Gastrocnemius medialis (tissue), 4 donors: ENCODE data around the gene PILRB. TPM values are rescaled to one million over a fixed set of nuclear protein-coding genes. Genes with fewer than 3 reads are reported as not detected.

ENCODE experiments used
- ATAC-seq, 2 donors: fragments of 150-250 bp; one replicate each; pipeline ENCODE4 v1.9.1; 2016
- DNase-seq, 2 donors: peaks; one replicate each; pipeline ENCODE4 v3.0.0-alpha.2; 2019
- H3K27ac ChIP-seq, 4 donors: fragments of 200-600 bp; sonication (generic); 1 replicate in 1 of 4; 2 replicates in 3 of 4; pipeline ENCODE4 v1.5.1; 2016 to 2018; ENCODE audit warnings: mild to moderate bottlenecking in 2 of 4, moderate library complexity in 1 of 4
- H3K27me3 ChIP-seq, 3 donors: fragments of 200-600 bp; sonication (generic) in 2 of 3; 1 replicate in 1 of 3; 2 replicates in 2 of 3; pipeline versions ENCODE4 v1.5.1 to v1.6.0; 2016 to 2019; ENCODE audit warnings: mild to moderate bottlenecking in 1 of 3, moderate library complexity in 1 of 3
- H3K36me3 ChIP-seq, 2 donors: fragments of 200-600 bp; sonication (generic) in 1 of 2; one replicate each; pipeline ENCODE4 v1.5.1; 2017 to 2018
- H3K4me1 ChIP-seq, 2 donors: fragments of 200-600 bp; sonication (generic) in 1 of 2; one replicate each; pipeline ENCODE4 v1.5.1; 2016 to 2017; ENCODE audit warnings: mild to moderate bottlenecking in 2 of 2
- H3K4me3 ChIP-seq, 4 donors: fragments of 200-600 bp; sonication (generic) in 3 of 4; 1 replicate in 1 of 4; 2 replicates in 3 of 4; pipeline ENCODE4 v1.5.1; 2016 to 2019; ENCODE audit warnings: mild to moderate bottlenecking in 2 of 4
- H3K9me3 ChIP-seq, 3 donors: fragments of 200-600 bp; sonication (generic) in 2 of 3; 1 replicate in 1 of 3; 2 replicates in 2 of 3; pipeline ENCODE4 v1.5.1; 2016 to 2019
- POLR2A ChIP-seq, 2 donors: fragments of 450-650 bp; IDR thresholded peaks; one replicate each; pipeline ENCODE4 v1.6.1; 2017; ENCODE audit warnings: antibody characterized with exemption in 2 of 2, mild to moderate bottlenecking in 2 of 2, moderate library complexity in 2 of 2
- in situ Hi-C, 4 donors: fragments of 200-750 bp; cut with MboI; loops; one replicate each; pipeline versions ENCODE4 v1.15.0 to v1.8.0; 2017; ENCODE audit warnings: low sequenced_read_pairs in 4 of 4
- intact Hi-C: fragments of 100-400 bp; cut with DNase I; formaldehyde crosslinking; loops from one replicate; pipeline ENCODE4 v1.15.1; 2023; ENCODE audit warnings: low total_unique reads
- total RNA-seq, 4 donors: library from RNA; depleted of rRNA; stranded (reverse); fragments of >200 nt; gene quantifications; one replicate each; pipeline versions ENCODE4 v1.1.0 to v1.2.3, GENCODE V29; 2016
- TF ChIP-seq, protein P1 (sequence below), 5 experiments: fragments of 450-650 bp in 3 of 5; fragments of 200-600 bp in 2 of 5; sonication (generic) in 2 of 5; IDR thresholded peaks in 4 of 5; conservative IDR thresholded peaks in 1 of 5; 1 replicate in 4 of 5; 2 replicates in 1 of 5; pipeline ENCODE4 v1.5.1; 2016 to 2019; ENCODE audit warnings: antibody characterized with exemption in 5 of 5, mild to moderate bottlenecking in 3 of 5, moderate library complexity in 3 of 5

Gene PILRB
- total RNA-seq, 4 donors from 2014 or later, result 11.8 to 32.4 (median 20.8) TPM

DNA sequence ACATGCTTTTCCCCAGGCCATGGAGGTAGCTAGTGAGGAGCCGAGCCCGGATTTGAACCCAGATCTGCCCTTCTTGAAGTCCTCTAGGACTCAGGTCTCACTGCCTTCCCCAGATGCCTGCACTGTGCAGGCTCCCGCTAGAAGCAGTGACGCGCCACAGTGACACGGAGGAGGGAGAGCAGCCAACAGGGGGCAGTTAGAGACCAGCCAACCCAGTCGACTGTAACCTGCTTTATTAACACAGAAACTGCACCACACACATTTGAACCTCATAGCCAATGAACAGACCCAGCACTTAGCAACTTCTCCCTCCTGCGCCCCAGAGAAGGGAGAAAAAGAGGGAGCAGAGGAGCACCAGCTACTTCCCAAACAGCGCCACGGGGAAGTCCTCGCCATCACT, 42.7 kb downstream of the PILRB start:
- in situ Hi-C loops, result no loop called here
- H3K4me1 ChIP-seq, result no peaks in the 10 kb centered on the region
- H3K9me3 ChIP-seq, result no peaks in the 10 kb centered on the region
- H3K36me3 ChIP-seq, result no peaks in the 10 kb centered on the region
- ATAC-seq, result no peak
- TF ChIP-seq, protein P1, sequence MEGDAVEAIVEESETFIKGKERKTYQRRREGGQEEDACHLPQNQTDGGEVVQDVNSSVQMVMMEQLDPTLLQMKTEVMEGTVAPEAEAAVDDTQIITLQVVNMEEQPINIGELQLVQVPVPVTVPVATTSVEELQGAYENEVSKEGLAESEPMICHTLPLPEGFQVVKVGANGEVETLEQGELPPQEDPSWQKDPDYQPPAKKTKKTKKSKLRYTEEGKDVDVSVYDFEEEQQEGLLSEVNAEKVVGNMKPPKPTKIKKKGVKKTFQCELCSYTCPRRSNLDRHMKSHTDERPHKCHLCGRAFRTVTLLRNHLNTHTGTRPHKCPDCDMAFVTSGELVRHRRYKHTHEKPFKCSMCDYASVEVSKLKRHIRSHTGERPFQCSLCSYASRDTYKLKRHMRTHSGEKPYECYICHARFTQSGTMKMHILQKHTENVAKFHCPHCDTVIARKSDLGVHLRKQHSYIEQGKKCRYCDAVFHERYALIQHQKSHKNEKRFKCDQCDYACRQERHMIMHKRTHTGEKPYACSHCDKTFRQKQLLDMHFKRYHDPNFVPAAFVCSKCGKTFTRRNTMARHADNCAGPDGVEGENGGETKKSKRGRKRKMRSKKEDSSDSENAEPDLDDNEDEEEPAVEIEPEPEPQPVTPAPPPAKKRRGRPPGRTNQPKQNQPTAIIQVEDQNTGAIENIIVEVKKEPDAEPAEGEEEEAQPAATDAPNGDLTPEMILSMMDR (IDR thresholded peaks at IDR 0.05 in 4 of 5, conservative IDR thresholded peaks at IDR 0.05 in 1 of 5), result no peak
- no peak for TF ChIP-seq POLR2A (IDR thresholded peaks at IDR 0.05)
- no peaks in the 10 kb centered on the region for H3K27me3 ChIP-seq
- no peak overlapping the region for H3K27ac ChIP-seq
- no peak for DNase-seq
- intact Hi-C loops, result no loop called here
- H3K4me3 ChIP-seq, result no peak overlapping the region

DNA sequence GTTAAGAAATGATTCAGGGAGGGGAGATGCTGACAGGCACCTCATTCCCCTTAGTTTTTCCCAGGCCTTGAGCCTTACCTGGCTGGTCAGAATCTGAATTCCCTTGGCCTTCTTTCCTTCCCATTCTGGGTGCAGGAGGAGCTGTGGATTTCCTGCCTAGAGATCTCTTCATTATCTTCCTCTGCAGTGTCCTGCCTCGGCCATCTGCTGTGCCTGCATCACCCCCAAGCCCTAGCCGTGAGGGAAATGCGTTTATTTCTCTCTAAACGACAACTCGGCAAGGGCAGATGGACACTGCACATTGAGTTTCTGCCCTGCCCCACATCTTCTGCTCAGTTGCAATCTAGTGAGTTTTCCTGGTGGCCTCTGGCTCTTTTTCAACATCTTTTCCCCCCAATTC, 43.9 kb downstream of the PILRB start:
- DNase-seq, result no peak
- Histone ChIP-seq H3K9me3 (no peaks in the 10 kb centered on the region), H3K4me3 (no peak overlapping the region), H3K27ac (no peak overlapping the region), H3K36me3 (no peaks in the 10 kb centered on the region), H3K27me3 (no peaks in the 10 kb centered on the region), H3K4me1 (no peaks in the 10 kb centered on the region)
- no peak for TF ChIP-seq POLR2A (IDR thresholded peaks at IDR 0.05)
- in situ Hi-C loops, result no loop called here
- intact Hi-C loops, result no loop called here
- no peak for ATAC-seq

DNA sequence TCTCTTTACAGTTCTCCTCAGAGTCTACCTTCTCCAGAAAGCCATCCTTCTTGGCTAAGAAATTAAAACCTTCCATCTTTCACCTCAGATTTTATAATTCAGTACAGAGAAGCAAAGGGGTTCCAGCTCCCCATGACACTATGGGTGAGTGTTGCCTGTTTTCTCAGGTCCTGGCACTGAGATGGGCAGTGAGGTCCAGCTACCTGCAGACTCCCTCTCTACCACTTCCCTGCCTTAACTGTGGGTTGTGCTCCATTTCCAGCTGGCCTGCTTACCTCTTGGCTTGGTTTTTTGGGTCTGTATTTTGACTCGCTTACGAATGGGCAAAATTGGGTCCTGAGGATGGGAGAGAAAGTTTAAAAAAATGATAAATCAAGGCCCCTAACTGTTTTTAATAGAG, 44.3 kb downstream of the PILRB start:
- DNase-seq (no peak), ATAC-seq (no peak)
- TF ChIP-seq, protein P1 (IDR thresholded peaks at IDR 0.05 in 4 of 5, conservative IDR thresholded peaks at IDR 0.05 in 1 of 5), result no peak
- TF ChIP-seq POLR2A (IDR thresholded peaks at IDR 0.05), result no peak
- H3K4me3 ChIP-seq, result no peak overlapping the region
- in situ Hi-C loops (no loop called here), intact Hi-C loops (no loop called here)
- H3K36me3 ChIP-seq, result no peaks in the 10 kb centered on the region
- no peak overlapping the region for H3K27ac ChIP-seq
- H3K27me3 ChIP-seq, result no peaks in the 10 kb centered on the region
- no peaks in the 10 kb centered on the region for H3K4me1 ChIP-seq
- no peaks in the 10 kb centered on the region for H3K9me3 ChIP-seq

DNA sequence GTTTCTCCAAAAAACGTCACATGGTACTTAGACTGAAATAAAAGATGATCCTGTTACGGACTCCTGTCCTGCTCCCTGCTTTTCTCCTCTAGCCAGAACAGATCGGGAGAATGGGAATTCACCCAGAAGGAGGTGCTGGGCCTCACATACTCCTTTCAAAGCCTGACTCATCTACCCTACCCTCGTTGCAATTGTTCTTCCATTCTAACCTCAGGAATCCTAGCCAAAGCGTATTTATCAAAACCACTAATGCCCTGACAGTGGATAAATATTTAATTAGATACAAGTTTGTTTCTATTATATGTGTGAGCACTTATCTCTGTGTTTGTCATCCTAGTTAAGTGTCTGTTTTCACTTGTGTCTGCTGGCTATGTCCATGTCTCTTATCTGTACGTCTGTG, 48.9 kb downstream of the PILRB start:
- Histone ChIP-seq H3K9me3 (no peaks in the 10 kb centered on the region), H3K27ac (no peak overlapping the region), H3K36me3 (no peaks in the 10 kb centered on the region), H3K4me1 (no peaks in the 10 kb centered on the region), H3K27me3 (no peaks in the 10 kb centered on the region), H3K4me3 (no peak overlapping the region)
- TF ChIP-seq, protein P1 (IDR thresholded peaks at IDR 0.05 in 4 of 5, conservative IDR thresholded peaks at IDR 0.05 in 1 of 5), result no peak
- TF ChIP-seq POLR2A (IDR thresholded peaks at IDR 0.05), result no peak
- DNase-seq (no peak), ATAC-seq (no peak)
- in situ Hi-C loops, result no loop called here
- intact Hi-C loops, result no loop called here

DNA sequence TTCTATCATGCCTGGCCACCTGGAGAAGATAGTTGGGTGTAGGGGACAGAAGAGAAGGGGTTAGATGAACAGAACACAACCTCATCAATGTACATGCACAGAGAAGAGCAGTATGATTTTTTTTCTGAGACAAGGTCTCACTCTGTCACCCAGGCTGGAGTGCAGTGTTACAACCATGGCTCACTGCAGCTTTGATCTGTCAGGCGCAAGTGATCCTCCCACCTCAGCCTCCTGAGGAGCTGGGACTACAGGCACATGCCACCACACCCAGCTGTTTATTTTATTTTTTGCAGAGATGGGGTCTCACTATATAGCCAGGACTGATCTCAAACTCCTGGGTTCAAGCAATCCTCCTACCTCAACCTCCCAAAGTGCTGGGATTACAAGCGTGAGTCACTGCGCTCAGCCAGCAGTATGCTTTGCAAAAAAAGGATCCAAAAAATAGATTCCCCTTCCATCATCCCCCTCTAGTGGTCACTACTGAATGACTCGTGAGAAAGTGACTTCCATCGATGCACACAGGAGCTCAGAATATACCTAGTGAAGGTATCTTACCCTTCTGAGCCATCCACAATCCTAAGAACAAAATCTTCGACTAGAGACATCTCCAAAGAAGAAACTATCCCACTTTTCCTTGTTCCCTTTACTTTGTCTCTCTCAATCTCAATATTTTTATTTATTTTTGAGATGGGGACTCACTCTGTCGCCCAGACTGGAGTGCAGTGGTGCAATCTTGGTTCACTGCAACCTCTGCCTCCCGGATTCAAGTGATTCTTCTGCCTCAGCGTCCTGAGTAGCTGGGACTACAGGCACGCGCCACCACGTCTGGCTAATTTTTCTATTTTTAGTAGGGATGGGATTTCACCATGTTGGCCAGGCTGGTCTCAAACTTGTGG, 49.6 kb downstream of the PILRB start:
- H3K4me3 ChIP-seq, result no peak overlapping the region
- DNase-seq, result no peak
- in situ Hi-C loops (no loop called here), intact Hi-C loops (no loop called here)
- H3K9me3 ChIP-seq, result no peaks in the 10 kb centered on the region
- H3K27ac ChIP-seq, result no peak overlapping the region
- H3K4me1 ChIP-seq, result no peaks in the 10 kb centered on the region
- TF ChIP-seq POLR2A (IDR thresholded peaks at IDR 0.05), result no peak
- TF ChIP-seq, protein P1 (IDR thresholded peaks at IDR 0.05 in 4 of 5, conservative IDR thresholded peaks at IDR 0.05 in 1 of 5), result peak; percentile 20 to 43 (median 29)
- no peaks in the 10 kb centered on the region for H3K36me3 ChIP-seq
- peak; percentile 72 to 78 for ATAC-seq
- no peaks in the 10 kb centered on the region for H3K27me3 ChIP-seq
